ENCODE results near the gene DUSP22. TPM values are rescaled to one million over a fixed set of nuclear protein-coding genes. Genes with fewer than 3 reads are reported as not detected.
"Not testable (repeated sequence)": the region's sequence is repeated elsewhere in the genome, so short reads cannot be mapped to it uniquely, and the experiment has no call there.

DUSP22 gene
- total RNA-seq: 10 to 100 TPM; 26.9 to 27.5 TPM

GRCh38 chr6:291697-292505, at the start of gene DUSP22:
DUSP22 (plus strand) TSS chr6:292487; CDS start chr6:292540, 53 bp downstream.
- ChIA-PET POLR2A (interaction anchor here (1.7 kb wide), 1 partner anchor 102 kb away, joined by 6 read pairs; no protein-coding TSS in a partner anchor), CTCF (no interaction called here)

GRCh38 chr6:246352-246751, 45.9 kb upstream of the DUSP22 start:
- CTCF ChIA-PET: no interaction called here
- POLR2A ChIA-PET: no interaction called here

GRCh38 chr6:247351-247750, 44.9 kb upstream of the DUSP22 start:
- ChIA-PET CTCF (no interaction called here), POLR2A (no interaction called here)

- CTCF ChIA-PET: not testable (repeated sequence)
Observed at GRCh38 chr6:248046-248445, 44.2 kb upstream of the DUSP22 start.

GRCh38 chr6:250676-251075, 41.6 kb upstream of the DUSP22 start:
- CTCF ChIA-PET: no interaction called here

More at GRCh38 chr6:248046-248445, 44.2 kb upstream of the DUSP22 start:
- POLR2A ChIA-PET: interaction anchor here (0.7 kb wide), 1 partner anchor 143 kb away, joined by 3 read pairs; the partner anchor contains the start of gene IRF4

GRCh38 chr6:251920-252319, 40.4 kb upstream of the DUSP22 start:
- CTCF ChIA-PET: no interaction called here
- POLR2A ChIA-PET: no interaction called here

More at GRCh38 chr6:250676-251075, 41.6 kb upstream of the DUSP22 start:
- POLR2A ChIA-PET: no interaction called here

GRCh38 chr6:252775-253535, 39.3 kb upstream of the DUSP22 start:
- CTCF ChIA-PET: no interaction called here
- POLR2A ChIA-PET: no interaction called here

- ChIA-PET POLR2A (no interaction called here), CTCF (interaction anchor here (2.5 kb wide), 1 partner anchor 15 kb away, joined by 6 read pairs; no protein-coding TSS in a partner anchor)
Observed at GRCh38 chr6:254016-254415, 38.3 kb upstream of the DUSP22 start.

GRCh38 chr6:255041-255750, 37.1 kb upstream of the DUSP22 start:
- POLR2A ChIA-PET: interaction anchor here (0.9 kb wide), 1 partner anchor 134 kb away, joined by 3 read pairs; no protein-coding TSS in a partner anchor

GRCh38 chr6:255751-256083, 36.6 kb upstream of the DUSP22 start:
- CTCF ChIA-PET: interaction anchor here (1.0 to 2.5 kb wide), 2 partner anchors 16 to 99 kb away, joined by 3 to 6 read pairs; no protein-coding TSS in a partner anchor
- POLR2A ChIA-PET: interaction anchor here (0.7 to 0.9 kb wide), 2 partner anchors 38 to 134 kb away, joined by 3 read pairs; no protein-coding TSS in a partner anchor

More at GRCh38 chr6:255041-255750, 37.1 kb upstream of the DUSP22 start:
- CTCF ChIA-PET: interaction anchor here (1.0 to 2.5 kb wide), 2 partner anchors 16 to 99 kb away, joined by 3 to 6 read pairs; no protein-coding TSS in a partner anchor

- ChIA-PET POLR2A (interaction anchor here (0.7 to 0.9 kb wide), 3 partner anchors 37 to 136 kb away, joined by 3 to 7 read pairs (median 3); partner anchors contain the start of gene IRF4), CTCF (interaction anchor here (1.0 to 2.5 kb wide), 2 partner anchors 17 to 100 kb away, joined by 3 to 6 read pairs; no protein-coding TSS in a partner anchor)
Observed at GRCh38 chr6:256169-256568, 36.1 kb upstream of the DUSP22 start.

GRCh38 chr6:257031-257725, 35.1 kb upstream of the DUSP22 start:
- ChIA-PET POLR2A (interaction anchor here (0.8 kb wide), 1 partner anchor 135 kb away, joined by 7 read pairs; the partner anchor contains the start of gene IRF4), CTCF (no interaction called here)

- POLR2A ChIA-PET: no interaction called here
- CTCF ChIA-PET: interaction anchor here (0.7 kb wide), 1 partner anchor 12 kb away, joined by 3 read pairs; no protein-coding TSS in a partner anchor
Observed at GRCh38 chr6:257774-258173, 34.5 kb upstream of the DUSP22 start.

- ChIA-PET POLR2A (no interaction called here), CTCF (no interaction called here)
Observed at GRCh38 chr6:259316-259715, 33.0 kb upstream of the DUSP22 start.

GRCh38 chr6:259901-260508, 32.3 kb upstream of the DUSP22 start:
- ChIA-PET CTCF (no interaction called here), POLR2A (no interaction called here)

GRCh38 chr6:264626-265025, 27.7 kb upstream of the DUSP22 start:
- ChIA-PET POLR2A (no interaction called here), CTCF (interaction anchor here (0.6 kb wide), 1 partner anchor 78 kb away, joined by 3 read pairs; no protein-coding TSS in a partner anchor)

GRCh38 chr6:268394-268935, 23.8 kb upstream of the DUSP22 start:
- ChIA-PET CTCF (no interaction called here), POLR2A (no interaction called here)

GRCh38 chr6:273551-274058, 18.7 kb upstream of the DUSP22 start:
- POLR2A ChIA-PET: no interaction called here
- CTCF ChIA-PET: no interaction called here
